H9 (cell line): ENCODE results near the gene KCNIP1. TPM values are rescaled to one million over a fixed set of nuclear protein-coding genes. Genes with fewer than 3 reads are reported as not detected.

Source experiments
- DNase-seq: peaks from one replicate; pipeline ENCODE4 v3.0.0-alpha.2; 2017
- H2AFZ ChIP-seq: one replicate; pipeline ENCODE4 v1.6.1; 2013; ENCODE audit warnings: mild to moderate bottlenecking, low read length, control low read depth, moderate library complexity
- H2AK5ac ChIP-seq: 2 replicates; pipeline ENCODE4 v1.6.1; 2013; ENCODE audit warnings: low read length, control low read depth, mixed read lengths; ENCODE audit not compliant: insufficient read length
- H2BK120ac ChIP-seq: one replicate; pipeline ENCODE4 v1.6.1; 2013; ENCODE audit warnings: low read depth, mild to moderate bottlenecking, low read length, control low read depth, inconsistent platforms; ENCODE audit not compliant: poor library complexity, severe bottlenecking
- H2BK12ac ChIP-seq: 2 replicates; pipeline ENCODE4 v1.6.1; 2013; ENCODE audit warnings: low read length, control low read depth, mixed read lengths, low read depth; ENCODE audit not compliant: insufficient read length
- H2BK15ac ChIP-seq: 2 replicates; pipeline ENCODE4 v1.6.1; 2013; ENCODE audit warnings: low read depth, low read length, control low read depth
- H2BK20ac ChIP-seq: one replicate; pipeline ENCODE4 v1.6.1; 2013; ENCODE audit warnings: low read depth, mild to moderate bottlenecking, low read length, control low read depth, inconsistent platforms; ENCODE audit not compliant: poor library complexity, severe bottlenecking
- H2BK5ac ChIP-seq: 2 replicates; pipeline ENCODE4 v1.6.1; 2013; ENCODE audit warnings: low read length, control low read depth, mixed read lengths; ENCODE audit not compliant: insufficient read length
- H3K14ac ChIP-seq: 2 replicates; pipeline ENCODE4 v1.6.1; 2013; ENCODE audit warnings: low read length, control low read depth; ENCODE audit not compliant: insufficient read depth
- H3K18ac ChIP-seq: 2 replicates; pipeline ENCODE4 v1.6.1; 2013; ENCODE audit warnings: low read depth, mild to moderate bottlenecking, mixed read lengths, low read length, control low read depth; ENCODE audit not compliant: insufficient read length
- H3K23ac ChIP-seq: 2 replicates; pipeline ENCODE4 v1.6.1; 2013; ENCODE audit warnings: low read length, control low read depth, mixed read lengths, low read depth; ENCODE audit not compliant: insufficient read length
- H3K23me2 ChIP-seq: 2 replicates; pipeline ENCODE4 v1.6.1; 2013; ENCODE audit warnings: low read depth, mild to moderate bottlenecking, mixed read lengths, low read length, control low read depth; ENCODE audit not compliant: insufficient read length, poor library complexity, severe bottlenecking
- H3K27ac ChIP-seq: 2 replicates; pipeline ENCODE4 v1.5.1; 2013; ENCODE audit warnings: low read length, control low read depth, mixed read lengths, low read depth; ENCODE audit not compliant: insufficient read length
- H3K27me3 ChIP-seq: 2 replicates; pipeline ENCODE4 v1.6.1; 2013; ENCODE audit warnings: low read length, control low read depth, inconsistent platforms; ENCODE audit not compliant: insufficient read depth
- H3K4ac ChIP-seq: 2 replicates; pipeline ENCODE4 v1.6.1; 2013; ENCODE audit warnings: low read depth, mild to moderate bottlenecking, control low read depth, inconsistent platforms, low read length, moderate library complexity
- H3K4me1 ChIP-seq: 2 replicates; pipeline ENCODE4 v1.6.1; 2013; ENCODE audit warnings: low read length, control low read depth, inconsistent platforms; ENCODE audit not compliant: insufficient read depth
- H3K4me2 ChIP-seq: 2 replicates; pipeline ENCODE4 v1.6.1; 2013; ENCODE audit warnings: low read length, control low read depth, mixed read lengths; ENCODE audit not compliant: insufficient read length, insufficient read depth
- H3K56ac ChIP-seq: 2 replicates; pipeline ENCODE4 v1.6.1; 2013; ENCODE audit warnings: low read depth, mild to moderate bottlenecking, mixed read lengths, low read length, control low read depth; ENCODE audit not compliant: insufficient read length
- H3K79me1 ChIP-seq: 2 replicates; pipeline ENCODE4 v1.6.1; 2013; ENCODE audit warnings: low read depth, mild to moderate bottlenecking, moderate library complexity, low read length, control low read depth, inconsistent platforms; ENCODE audit not compliant: insufficient read depth, poor library complexity, severe bottlenecking
- H3K79me2 ChIP-seq: 2 replicates; pipeline ENCODE4 v1.6.1; 2013; ENCODE audit warnings: low read length, control low read depth, inconsistent platforms; ENCODE audit not compliant: insufficient read depth
- H3K9ac ChIP-seq: 2 replicates; pipeline ENCODE4 v1.6.1; 2013; ENCODE audit warnings: low read length, control low read depth, mixed read lengths; ENCODE audit not compliant: insufficient read length; ENCODE audit errors: extremely low read depth
- H3K9me3 ChIP-seq: one replicate; pipeline ENCODE4 v1.6.1; 2013; ENCODE audit warnings: low read depth, low read length, inconsistent platforms; ENCODE audit not compliant: control insufficient read depth
- H3T11ph ChIP-seq: one replicate; pipeline ENCODE4 v1.6.1; 2013; ENCODE audit warnings: mild to moderate bottlenecking, low read length, control low read depth, inconsistent platforms
- H4K20me1 ChIP-seq: one replicate; pipeline ENCODE4 v1.6.1; 2013; ENCODE audit not compliant: control insufficient read depth, insufficient read length, insufficient read depth
- H4K5ac ChIP-seq: 2 replicates; pipeline ENCODE4 v1.6.1; 2013; ENCODE audit warnings: low read depth, mild to moderate bottlenecking, mixed read lengths, low read length, control low read depth; ENCODE audit not compliant: insufficient read length
- H4K8ac ChIP-seq: replicated peaks from 2 replicates; pipeline ENCODE4 v1.6.1; 2013; ENCODE audit warnings: low read length, control low read depth, mixed read lengths, low read depth; ENCODE audit not compliant: insufficient read length
- H4K91ac ChIP-seq: 2 replicates; pipeline ENCODE4 v1.6.1; 2013; ENCODE audit warnings: low read depth, mild to moderate bottlenecking, moderate library complexity, mixed read lengths, low read length, control low read depth; ENCODE audit not compliant: insufficient read length
- H3K27ac Mint-ChIP-seq, 3 experiments: 2 replicates in 2 of 3; 3 replicates in 1 of 3; pipeline ENCODE4 v1.8.0; 2020 to 2021; ENCODE audit warnings: mixed read lengths in 3 of 3, mild to moderate bottlenecking in 1 of 3, moderate library complexity in 1 of 3
- H3K27me3 Mint-ChIP-seq: 2 replicates; pipeline ENCODE4 v1.8.0; 2021; ENCODE audit warnings: low read depth, mild to moderate bottlenecking, moderate library complexity, mixed read lengths
- H3K36me3 Mint-ChIP-seq, 3 experiments: 2 replicates in 2 of 3; 3 replicates in 1 of 3; pipeline ENCODE4 v1.8.0; 2020 to 2021; ENCODE audit warnings: low read depth in 3 of 3, mixed read lengths in 3 of 3; ENCODE audit not compliant: insufficient read depth in 1 of 3
- H3K4me1 Mint-ChIP-seq, 2 experiments: 2 replicates each; pipeline ENCODE4 v1.8.0; 2020; ENCODE audit warnings: mixed read lengths in 2 of 2
- H3K4me3 Mint-ChIP-seq, 2 experiments: 2 replicates in 1 of 2; 3 replicates in 1 of 2; pipeline ENCODE4 v1.8.0; 2020 to 2021; ENCODE audit warnings: mild to moderate bottlenecking in 2 of 2, mixed read lengths in 2 of 2, moderate library complexity in 1 of 2
- H3K9me3 Mint-ChIP-seq, 2 experiments: 2 replicates in 1 of 2; 3 replicates in 1 of 2; pipeline ENCODE4 v1.8.0; 2020; ENCODE audit warnings: mild to moderate bottlenecking in 2 of 2, mixed read lengths in 2 of 2, moderate library complexity in 1 of 2
- CTCF ChIP-seq: fragments of 200-600 bp; sonication (generic); conservative IDR thresholded peaks from 3 replicates; pipeline ENCODE4 v1.8.0; 2021; ENCODE audit warnings: antibody characterized with exemption, mild to moderate bottlenecking
- WGBS: extraction: QIAGEN DNeasy Blood & Tissue Kit; methylation state at CpG from one replicate; pipeline ENCODE4 v1.1.7; 2013; ENCODE audit warnings: missing lambda C conversion rate, low lambda C conversion rate, mixed read lengths; ENCODE audit not compliant: insufficient read length; ENCODE audit errors: extremely low coverage; 5-methylcytosine and 5-hydroxymethylcytosine counted together
- total RNA-seq: library from RNA; stranded (reverse); gene quantifications from 2 replicates; pipeline ENCODE4 v1.2.1, GENCODE V29; 2021

The KCNIP1 gene
- total RNA-seq, 1 experiment from 2014 or later = 0.63 TPM

GRCh38 chr5:170484459-170484831 is 19.4 kb upstream of the KCNIP1 start:
- Mint-ChIP-seq H3K4me3 (no peak overlapping the region), H3K27ac (no peak overlapping the region), H3K4me1 (peaks cover 10 to 11% of the 10 kb centered on the region in 2 experiments), H3K27me3 (peaks cover 10% of the 10 kb centered on the region), H3K36me3 (no peaks in the 10 kb centered on the region), H3K9me3 (no peaks in the 10 kb centered on the region)
- Histone ChIP-seq H2BK5ac (no peak overlapping the region), H3K79me1 (no peaks in the 10 kb centered on the region), H3K14ac (no peak overlapping the region), H3K23ac (no peak overlapping the region), H2BK120ac (no peak overlapping the region), H3K23me2 (no peaks in the 10 kb centered on the region), H2AFZ (no peak overlapping the region), H2BK12ac (no peak overlapping the region), H2BK15ac (no peak overlapping the region), H4K20me1 (no peaks in the 10 kb centered on the region), H4K91ac (no peak overlapping the region), H3K79me2 (no peaks in the 10 kb centered on the region), H3K4me2 (no peak overlapping the region), H3K18ac (no peak overlapping the region), H2BK20ac (no peak overlapping the region), H3K4me1 (no peaks in the 10 kb centered on the region), H3K27ac (no peak overlapping the region), H3K9ac (no peak overlapping the region), H4K5ac (no peak overlapping the region), H4K8ac (no peak overlapping the region), H3T11ph (no peak overlapping the region), H3K27me3 (no peaks in the 10 kb centered on the region), H2AK5ac (no peak overlapping the region), H3K9me3 (no peaks in the 10 kb centered on the region), H3K4ac (no peak overlapping the region), H3K56ac (no peak overlapping the region)
- TF ChIP-seq CTCF = no peak
- DNase-seq = no peak
- WGBS = no CpG with 5 or more reads among the region's 6 CpGs
